Endothelial cell of umbilical vein (primary cell): ENCODE measurements around the gene TUT7. TPM values are rescaled to one million over a fixed set of nuclear protein-coding genes. Genes with fewer than 3 reads are reported as not detected.

Source experiments
- BruUV-seq: library from RNA; stranded (reverse); fragments of 400-500 nt; replicated peaks from 2 replicates; lab custom pipeline; 2021; lab: Mats Ljungman, UMichigan
- CTCF ChIA-PET: fragments of 300-600, 350-600 bp; sonication (Branson Sonifier 250); formaldehyde crosslinking; loops from one replicate; lab custom pipeline; 2021; ENCODE audit warnings: antibody characterized with exemption, inconsistent platforms; lab: Charles Lee
- POLR2A ChIA-PET: fragments of 300-600, 350-600 bp; sonication (Branson Sonifier 250); formaldehyde crosslinking; loops from one replicate; lab custom pipeline; 2021; ENCODE audit warnings: antibody characterized with exemption, inconsistent platforms; lab: Charles Lee
- DNase-seq: peaks from one replicate; pipeline ENCODE4 v3.0.0-alpha.2; 2011; ENCODE audit warnings: low read depth, low spot score
- FAIRE-seq: peaks from 2 replicates; lab custom pipeline; 2011; peaks lifted over from hg19 to GRCh38; lab: Jason Lieb, UNC
- H2AFZ ChIP-seq: 2 replicates; pipeline ENCODE4 v1.6.0; 2012; ENCODE audit warnings: low read depth, low read length, control low read depth, inconsistent platforms
- H3K27ac ChIP-seq: 2 replicates; pipeline ENCODE4 v1.5.1; 2011; ENCODE audit warnings: low read depth, mild to moderate bottlenecking, control low read depth, low read length, moderate library complexity; ENCODE audit not compliant: insufficient read depth
- H3K27me3 ChIP-seq, 2 experiments: 2 replicates each; pipeline versions ENCODE4 v1.6.0 to v1.6.1; 2011; ENCODE audit warnings: low read length in 2 of 2, mixed read lengths in 1 of 2; ENCODE audit not compliant: control insufficient read depth in 2 of 2, insufficient read depth in 2 of 2
- H3K36me3 ChIP-seq, 2 experiments: 2 replicates in 1 of 2; 3 replicates in 1 of 2; pipeline ENCODE4 v1.5.1; 2011; ENCODE audit warnings: low read length in 2 of 2, mild to moderate bottlenecking in 1 of 2, moderate library complexity in 1 of 2; ENCODE audit not compliant: control insufficient read depth in 2 of 2, insufficient read depth in 2 of 2; ENCODE audit errors: extremely low read depth in 1 of 2
- H3K4me1 ChIP-seq: 3 replicates; pipeline ENCODE4 v1.5.1; 2011; ENCODE audit warnings: mild to moderate bottlenecking, low read length; ENCODE audit not compliant: control insufficient read depth, insufficient read depth; ENCODE audit errors: extremely low read depth
- H3K4me2 ChIP-seq: 2 replicates; pipeline ENCODE4 v1.6.1; 2011; ENCODE audit warnings: low read length, control low read depth, mixed read lengths; ENCODE audit not compliant: insufficient read depth
- H3K4me3 ChIP-seq, 3 experiments: fragments of 200-600 bp in 1 of 3; sonication (generic), shearing (Covaris generic) in 1 of 3; replicated peaks in 1 of 3; 2 replicates each; pipeline ENCODE4 v1.5.1; 2011 to 2016; ENCODE audit warnings: control low read depth in 3 of 3, low read length in 3 of 3, mild to moderate bottlenecking in 2 of 3, inconsistent platforms in 1 of 3, low read depth in 1 of 3, moderate library complexity in 1 of 3; ENCODE audit not compliant: insufficient read depth in 1 of 3
- H3K79me2 ChIP-seq: 2 replicates; pipeline ENCODE4 v1.6.0; 2012; ENCODE audit warnings: low read length, inconsistent platforms; ENCODE audit not compliant: control insufficient read depth, insufficient read depth
- H3K9ac ChIP-seq: replicated peaks from 2 replicates; pipeline ENCODE3; 2011; ENCODE audit warnings: low read length, control low read depth; ENCODE audit not compliant: insufficient read depth; ENCODE audit errors: extremely low read depth
- H3K9me1 ChIP-seq: replicated peaks from 3 replicates; pipeline ENCODE4 v1.6.0; 2011; ENCODE audit warnings: mild to moderate bottlenecking, low read length; ENCODE audit not compliant: control insufficient read depth, insufficient read depth; ENCODE audit errors: extremely low read depth
- H3K9me3 ChIP-seq: replicated peaks from 2 replicates; pipeline ENCODE4 v1.5.1; 2012; ENCODE audit warnings: low read length, inconsistent platforms; ENCODE audit not compliant: control insufficient read depth, insufficient read depth
- H4K20me1 ChIP-seq: replicated peaks from 2 replicates; pipeline ENCODE3; 2011; ENCODE audit warnings: mild to moderate bottlenecking, low read length; ENCODE audit not compliant: control insufficient read depth, insufficient read depth; ENCODE audit errors: extremely low read depth
- EZH2 ChIP-seq: IDR thresholded peaks from 2 replicates; pipeline ENCODE4 v1.6.1; 2012; ENCODE audit warnings: borderline replicate concordance, low read depth, mild to moderate bottlenecking, moderate library complexity, low read length, inconsistent platforms; ENCODE audit not compliant: severe bottlenecking
- FOS ChIP-seq: IDR thresholded peaks from 2 replicates; pipeline ENCODE4 v1.6.1; 2011; ENCODE audit warnings: mild to moderate bottlenecking, low read length, moderate library complexity, borderline replicate concordance; ENCODE audit not compliant: insufficient read depth
- GATA2 ChIP-seq: IDR thresholded peaks from 2 replicates; pipeline ENCODE4 v1.7.0; 2011; ENCODE audit warnings: low read depth, mild to moderate bottlenecking, moderate library complexity, mixed read lengths, low read length; ENCODE audit not compliant: insufficient read length, insufficient read depth
- JUN ChIP-seq: IDR thresholded peaks from 2 replicates; pipeline ENCODE4 v1.6.1; 2011; ENCODE audit warnings: borderline replicate concordance, low read depth; ENCODE audit not compliant: insufficient read length, insufficient read depth
- MYC ChIP-seq: IDR thresholded peaks from one replicate; pipeline ENCODE4 v1.6.1; 2011; ENCODE audit warnings: mild to moderate bottlenecking, low read depth, low read length
- POLR2A ChIP-seq: IDR thresholded peaks from 2 replicates; pipeline ENCODE4 v1.6.1; 2012; ENCODE audit warnings: low read depth, mild to moderate bottlenecking, control low read depth, low read length
- POLR2AphosphoS5 ChIP-seq: IDR thresholded peaks from 2 replicates; pipeline ENCODE4 v1.6.1; 2012; ENCODE audit warnings: low read depth, mild to moderate bottlenecking, control low read depth, low read length, moderate library complexity; ENCODE audit not compliant: insufficient read depth
- dilution Hi-C: fragments of 300-500 bp; cut with MboI; formaldehyde crosslinking; loops from one replicate; pipeline ENCODE4 v1.15.0; 2019; ENCODE audit warnings: low sequenced_read_pairs; ENCODE audit not compliant: extremely low pct_ligation_motif_present
- intact Hi-C: fragments of 100-400 bp; cut with micrococcal nuclease; formaldehyde crosslinking; loops from one replicate; pipeline ENCODE4 v1.10.0; 2022
- polyA plus RNA-seq, 4 experiments: library from polyadenylated mRNA; depleted of rRNA in 3 of 4; stranded (reverse) in 3 of 4; unstranded in 1 of 4; fragments of >200 nt; gene quantifications; 2 replicates each; pipeline versions ENCODE4 v1.2.1 to v1.2.3, GENCODE V29; 2011 to 2012; ENCODE audit warnings: missing spikeins in 1 of 4
- total RNA-seq: library from RNA; stranded (reverse); gene quantifications from 2 replicates; pipeline ENCODE4 v1.2.3, GENCODE V29; 2021
- TF ChIP-seq, protein P1 (sequence below), 2 donors: IDR thresholded peaks; 1 replicate in 1 of 2; 2 replicates in 1 of 2; pipeline ENCODE4 v1.5.1; 2011; ENCODE audit warnings: low read length in 2 of 2, mild to moderate bottlenecking in 2 of 2, moderate library complexity in 2 of 2, control low read depth in 1 of 2, inconsistent platforms in 1 of 2, low read depth in 1 of 2; ENCODE audit not compliant: insufficient read depth in 1 of 2; ENCODE audit errors: extremely low read depth in 1 of 2
- TF ChIP-seq, protein P2 (sequence below): IDR thresholded peaks from 2 replicates; pipeline ENCODE4 v1.6.1; 2011; ENCODE audit not compliant: insufficient read depth, insufficient read length

The TUT7 gene
- total and polyA plus RNA-seq, 2 donors (not counting 3 experiments of a cell fraction or from before 2014, with no cell fraction given) = 5.1 to 19.0 TPM

DNA sequence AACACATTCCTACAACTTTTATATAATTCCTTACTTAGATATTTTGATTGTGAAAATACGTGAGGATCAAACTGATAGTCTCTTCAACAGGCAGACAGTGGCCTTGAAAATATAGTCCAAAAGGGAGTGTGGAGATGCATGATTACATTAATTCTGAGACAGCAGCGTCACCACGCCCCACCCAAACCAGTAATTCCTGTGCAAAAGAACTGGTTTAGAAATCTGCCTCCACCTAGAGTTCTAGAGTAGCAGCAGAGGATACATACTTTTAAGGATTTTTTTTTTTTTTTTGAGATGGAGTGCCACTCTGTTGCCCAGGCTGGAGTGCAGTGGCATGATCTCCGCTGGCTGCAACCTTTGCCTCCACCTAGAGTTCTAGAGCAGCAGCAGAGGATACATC, 1.6 kb upstream of the TUT7 start:
- H3K79me2 ChIP-seq = peaks cover 29% of the 10 kb centered on the region
- CTCF ChIA-PET = no interaction called here
- no peaks in the 10 kb centered on the region for H3K9me3 ChIP-seq
- no peaks in the 10 kb centered on the region for H3K9me1 ChIP-seq
- no peak overlapping the region for H3K27ac ChIP-seq
- DNase-seq (no peak), FAIRE-seq (no peak)
- H3K9ac ChIP-seq = no peak overlapping the region
- no TSS peak for BruUV-seq
- POLR2A ChIA-PET = no interaction called here
- intact Hi-C loops = loop anchor here (5.0 to 10.0 kb wide), 2 partner anchors 56 to 151 kb away; no protein-coding TSS in a partner anchor
- H3K4me3 ChIP-seq = no peak overlapping the region
- TF ChIP-seq GATA2 = no peak
- TF ChIP-seq FOS = no peak
- TF ChIP-seq EZH2 = no peak
- TF ChIP-seq POLR2AphosphoS5 = no peak
- no peak for TF ChIP-seq JUN
- no peak for TF ChIP-seq POLR2A
- TF ChIP-seq, protein P1, sequence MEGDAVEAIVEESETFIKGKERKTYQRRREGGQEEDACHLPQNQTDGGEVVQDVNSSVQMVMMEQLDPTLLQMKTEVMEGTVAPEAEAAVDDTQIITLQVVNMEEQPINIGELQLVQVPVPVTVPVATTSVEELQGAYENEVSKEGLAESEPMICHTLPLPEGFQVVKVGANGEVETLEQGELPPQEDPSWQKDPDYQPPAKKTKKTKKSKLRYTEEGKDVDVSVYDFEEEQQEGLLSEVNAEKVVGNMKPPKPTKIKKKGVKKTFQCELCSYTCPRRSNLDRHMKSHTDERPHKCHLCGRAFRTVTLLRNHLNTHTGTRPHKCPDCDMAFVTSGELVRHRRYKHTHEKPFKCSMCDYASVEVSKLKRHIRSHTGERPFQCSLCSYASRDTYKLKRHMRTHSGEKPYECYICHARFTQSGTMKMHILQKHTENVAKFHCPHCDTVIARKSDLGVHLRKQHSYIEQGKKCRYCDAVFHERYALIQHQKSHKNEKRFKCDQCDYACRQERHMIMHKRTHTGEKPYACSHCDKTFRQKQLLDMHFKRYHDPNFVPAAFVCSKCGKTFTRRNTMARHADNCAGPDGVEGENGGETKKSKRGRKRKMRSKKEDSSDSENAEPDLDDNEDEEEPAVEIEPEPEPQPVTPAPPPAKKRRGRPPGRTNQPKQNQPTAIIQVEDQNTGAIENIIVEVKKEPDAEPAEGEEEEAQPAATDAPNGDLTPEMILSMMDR (IDR thresholded peaks at IDR 0.05; ENCODE audit: extremely low read depth in 1 of 2, insufficient read depth in 1 of 2, low read depth in 1 of 2, low read length in 2 of 2) = no peak
- TF ChIP-seq, protein P2, sequence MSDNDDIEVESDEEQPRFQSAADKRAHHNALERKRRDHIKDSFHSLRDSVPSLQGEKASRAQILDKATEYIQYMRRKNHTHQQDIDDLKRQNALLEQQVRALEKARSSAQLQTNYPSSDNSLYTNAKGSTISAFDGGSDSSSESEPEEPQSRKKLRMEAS = no peak
- TF ChIP-seq MYC = no peak
- dilution Hi-C loops = no loop called here
- peaks cover 22% of the 10 kb centered on the region for H3K4me1 ChIP-seq
- H3K4me2 ChIP-seq = no peak overlapping the region
- H2AFZ ChIP-seq = no peak overlapping the region
- H3K36me3 ChIP-seq = no peaks in the 10 kb centered on the region
- H3K27me3 ChIP-seq = peaks cover 0 to 5% of the 10 kb centered on the region in 2 experiments
- H4K20me1 ChIP-seq = no peaks in the 10 kb centered on the region
